ENCODE measurements around the gene ATRN.
A peak's percentile ranks its signal among the peaks of the same experiment; 100 is the strongest.

The ATRN gene

DNA sequence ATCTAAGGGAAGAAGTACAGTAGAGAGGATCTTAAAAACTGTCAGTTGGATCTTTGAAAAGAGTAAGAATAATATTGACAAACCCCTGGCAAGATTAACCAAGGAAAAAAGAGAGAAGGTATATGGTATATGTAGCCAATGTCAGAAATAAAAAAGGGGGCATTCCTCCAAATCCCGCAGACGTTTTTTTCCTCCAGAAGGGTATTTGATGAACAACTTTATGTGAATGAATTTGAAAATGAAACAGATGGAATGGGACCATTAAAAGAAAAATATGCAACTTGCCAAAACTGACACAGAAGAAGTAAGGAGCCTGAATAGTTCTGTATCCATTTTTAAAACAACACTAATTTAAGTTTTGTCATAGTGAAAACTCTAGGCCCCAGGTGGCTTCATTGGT, 156.7 kb downstream of the ATRN start:
- DNase-seq (ENCODE audit: low read depth, low spot score), result no peak

- no peak for DNase-seq (ENCODE audit: low read depth, low spot score)
These were observed 157.9 kb downstream of the ATRN start for GRCh38 chr20:3628502-3629314.

GRCh38 chr20:3629893-3630292, 159.1 kb downstream of the ATRN start:
- no peak for DNase-seq (ENCODE audit: low read depth, low spot score)

DNA sequence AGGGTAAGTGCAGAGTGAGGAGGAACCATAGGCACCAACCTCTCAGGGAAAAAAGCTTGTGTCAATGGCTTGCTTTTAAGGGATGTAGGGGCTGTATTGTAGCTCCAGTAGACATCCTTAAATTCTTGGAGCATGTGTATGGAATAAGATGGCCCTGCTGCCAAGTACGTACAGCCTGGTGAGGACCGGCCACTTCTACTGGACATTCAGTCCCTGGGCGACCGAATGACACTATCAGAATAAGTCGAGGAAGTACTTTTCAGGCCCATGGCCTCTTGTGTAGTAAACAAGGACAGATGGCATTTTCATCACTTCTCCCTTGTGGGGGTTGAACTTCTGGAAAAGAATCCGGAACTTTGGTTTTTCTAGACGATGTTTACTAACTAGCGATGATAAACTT, 159.6 kb downstream of the ATRN start:
- no peak for DNase-seq (ENCODE audit: low read depth, low spot score)

GRCh38 chr20:3631534-3631933, 160.7 kb downstream of the ATRN start:
- DNase-seq (ENCODE audit: low read depth, low spot score), result no peak

DNA sequence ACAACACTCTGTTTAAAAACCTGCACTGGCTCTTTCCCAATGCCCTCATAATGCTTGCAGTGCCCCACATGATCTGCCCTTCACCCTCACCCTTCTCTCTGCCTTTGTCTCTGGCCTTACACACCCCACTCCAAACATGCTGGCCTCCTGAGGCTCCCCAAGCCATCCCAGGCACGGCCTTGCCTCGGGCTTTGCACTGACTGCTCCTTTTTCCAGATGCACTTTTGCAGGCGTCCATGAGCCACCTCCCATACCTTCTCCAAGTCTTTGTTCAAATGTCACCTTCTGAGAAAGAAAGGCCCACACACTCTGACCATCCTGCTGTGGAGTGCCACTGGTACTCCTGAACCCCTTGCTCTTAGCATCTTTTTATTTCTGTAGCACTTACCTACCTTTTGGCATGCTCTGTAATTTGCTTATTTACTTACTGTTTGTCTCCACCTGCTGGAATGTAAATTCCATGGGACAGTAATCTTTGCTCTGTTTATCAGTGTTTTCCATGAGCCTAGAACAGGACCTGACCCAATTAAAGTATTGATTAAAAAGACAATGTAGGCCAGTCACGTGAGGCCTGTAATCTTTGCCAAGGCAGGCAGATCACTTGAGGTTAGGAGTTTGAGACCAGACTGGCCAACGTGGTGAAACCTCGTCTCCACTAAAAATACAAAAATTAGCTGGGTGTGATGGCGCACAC, 161.6 kb downstream of the ATRN start:
- DNase-seq (ENCODE audit: low read depth, low spot score), result no peak

DNA sequence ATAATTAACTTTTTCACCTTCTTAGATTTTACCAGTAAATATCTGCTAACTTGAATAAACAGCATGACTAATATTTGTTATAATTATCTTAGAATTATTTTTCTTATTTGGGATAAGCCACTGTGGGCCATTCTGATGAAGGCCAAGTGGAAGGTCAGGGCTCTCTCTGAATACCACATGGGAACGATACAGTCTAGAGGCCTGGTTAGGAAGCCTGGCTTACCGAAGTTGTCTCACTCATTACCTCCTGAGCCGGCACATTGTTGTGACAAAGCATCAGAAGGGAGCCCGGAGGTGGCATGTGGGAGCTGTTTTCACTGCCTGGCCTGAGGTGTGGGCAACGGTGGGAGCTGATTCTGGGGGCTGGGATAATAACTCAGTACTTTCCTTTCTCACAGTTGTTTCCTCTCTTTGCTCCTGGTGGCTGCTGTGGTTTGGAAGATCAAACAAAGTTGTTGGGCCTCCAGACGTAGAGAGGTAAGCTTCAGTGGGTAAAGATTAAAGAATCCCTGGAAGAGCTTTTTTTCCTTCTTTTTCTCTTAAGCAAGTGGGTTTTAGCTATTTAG, 163.2 kb downstream of the ATRN start:
- no peak for DNase-seq (ENCODE audit: low read depth, low spot score)

DNA sequence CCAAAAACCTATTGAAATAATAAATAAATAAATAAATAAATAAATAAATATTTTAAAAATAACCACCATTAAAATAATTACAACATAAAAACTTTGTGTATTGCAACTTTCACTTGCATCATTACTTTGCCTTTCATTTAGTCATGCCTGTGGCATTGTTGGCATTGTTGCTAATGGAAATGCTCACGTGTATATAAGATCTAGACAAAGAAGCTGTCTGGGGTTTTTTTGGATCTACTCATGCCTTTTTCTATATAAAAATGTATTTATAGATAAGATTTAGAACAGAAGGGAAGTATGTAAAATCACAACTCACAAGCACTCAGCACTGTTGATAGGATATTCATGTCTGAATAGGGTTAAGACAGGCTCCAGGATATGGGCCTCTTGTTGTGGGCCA, 164.5 kb downstream of the ATRN start:
- DNase-seq (ENCODE audit: low read depth, low spot score), result no peak

- DNase-seq (ENCODE audit: low read depth, low spot score), result no peak
These were observed 169.4 kb downstream of the ATRN start for GRCh38 chr20:3640259-3640658.

DNA sequence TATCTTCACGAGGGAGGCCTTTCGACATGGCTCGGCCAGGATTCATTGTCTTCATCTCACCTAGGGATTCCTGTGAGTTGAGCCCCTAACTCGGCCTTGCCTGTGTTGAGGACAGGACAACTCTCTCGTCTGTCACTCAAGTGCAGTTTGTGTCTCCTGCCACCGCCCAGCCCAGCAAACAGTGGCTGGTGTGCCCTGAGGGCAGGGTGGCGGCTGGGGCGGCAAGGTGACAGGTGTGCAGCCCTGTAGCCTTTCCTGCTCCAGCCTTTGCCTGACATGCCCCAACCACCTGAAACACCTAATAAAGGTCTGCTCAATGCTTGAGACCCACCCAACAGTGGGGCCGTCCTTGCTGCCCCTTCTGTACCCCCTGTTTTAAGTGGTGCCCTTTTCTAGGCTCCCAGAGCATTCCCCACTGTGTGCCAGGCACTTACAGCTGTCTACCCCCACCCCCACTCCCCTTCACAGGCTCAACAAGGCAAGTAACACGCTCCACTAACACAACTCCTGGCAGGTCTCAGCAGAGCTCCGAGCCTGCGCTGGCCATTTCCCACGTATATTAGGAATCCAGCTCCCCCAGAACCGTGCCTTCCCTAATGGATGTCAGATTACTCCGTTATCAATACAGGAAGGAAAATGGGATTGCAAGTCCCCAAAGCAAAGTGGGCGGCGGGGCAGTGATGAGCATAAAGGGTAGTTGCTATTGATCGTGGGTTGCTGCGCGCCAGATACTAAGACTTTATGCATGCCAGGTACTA, 174.7 kb downstream of the ATRN start:
- DNase-seq (ENCODE audit: low read depth, low spot score), result no peak

- no peak for DNase-seq (ENCODE audit: low read depth, low spot score)
These were observed 175.2 kb downstream of the ATRN start for GRCh38 chr20:3646067-3646440.

- peak; percentile 62 for DNase-seq (ENCODE audit: low read depth, low spot score)
These were observed 175.8 kb downstream of the ATRN start for GRCh38 chr20:3646651-3647050.

DNA sequence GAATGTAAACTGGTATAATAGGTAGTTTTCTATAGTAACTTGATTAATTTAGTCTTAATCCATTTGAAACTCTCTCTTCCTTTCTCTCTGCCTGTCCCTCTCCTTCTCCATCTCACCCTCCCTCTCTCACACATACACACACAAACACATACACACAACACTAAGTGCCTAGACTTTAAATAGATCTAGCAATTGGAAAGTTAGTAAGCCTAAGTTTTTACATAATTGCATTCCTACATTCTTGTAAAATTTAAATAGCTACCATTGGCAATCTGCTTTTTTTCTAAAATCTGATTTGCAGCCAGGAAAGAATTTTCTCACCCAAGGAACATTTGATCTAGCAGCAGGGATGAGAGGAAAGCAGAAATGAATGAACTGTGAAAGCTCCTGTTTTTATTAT, 176.7 kb downstream of the ATRN start:
- DNase-seq (ENCODE audit: low read depth, low spot score), result no peak

DNA sequence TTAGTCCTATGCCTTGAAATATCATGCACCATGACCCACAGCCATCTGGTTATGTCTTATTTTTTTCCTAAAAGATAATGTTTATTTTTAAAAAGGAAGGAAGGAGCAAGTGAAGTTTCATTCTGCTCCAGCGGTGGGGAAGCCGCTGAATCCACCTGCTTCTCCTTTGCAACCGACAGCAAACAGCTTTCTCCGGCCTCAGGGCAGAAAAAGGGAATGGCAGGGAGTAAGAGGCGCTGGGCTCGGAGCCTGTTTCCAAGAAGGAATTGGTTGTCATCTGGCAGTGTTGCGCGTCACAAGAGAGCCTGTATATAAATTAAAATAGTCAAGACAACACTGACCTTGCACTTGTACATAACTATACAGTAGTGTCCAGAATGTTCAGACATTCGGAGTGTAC, 178.1 kb downstream of the ATRN start:
- no peak for DNase-seq (ENCODE audit: low read depth, low spot score)

GRCh38 chr20:3651204-3651962, 180.6 kb downstream of the ATRN start:
- DNase-seq (ENCODE audit: low read depth, low spot score), result no peak

DNA sequence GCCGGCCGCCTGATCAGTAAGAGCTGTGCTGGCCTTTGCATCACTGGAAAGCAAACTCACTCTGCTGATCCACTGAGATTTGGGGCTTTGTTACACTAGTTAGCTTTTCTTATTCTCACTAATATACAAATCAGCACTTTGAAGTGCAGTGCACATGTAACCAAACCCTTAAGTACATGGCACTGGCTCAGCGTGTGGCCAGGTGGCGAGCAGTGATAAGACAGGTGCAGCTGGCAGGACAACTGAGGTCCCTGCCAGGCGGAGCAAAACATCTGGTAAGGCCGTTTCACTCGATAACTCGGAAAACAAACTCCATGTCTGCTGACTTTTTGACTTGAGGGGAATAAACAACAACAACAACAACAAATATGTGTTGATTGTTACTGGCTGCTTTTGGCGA, 181.4 kb downstream of the ATRN start:
- DNase-seq (ENCODE audit: low read depth, low spot score), result no peak

DNA sequence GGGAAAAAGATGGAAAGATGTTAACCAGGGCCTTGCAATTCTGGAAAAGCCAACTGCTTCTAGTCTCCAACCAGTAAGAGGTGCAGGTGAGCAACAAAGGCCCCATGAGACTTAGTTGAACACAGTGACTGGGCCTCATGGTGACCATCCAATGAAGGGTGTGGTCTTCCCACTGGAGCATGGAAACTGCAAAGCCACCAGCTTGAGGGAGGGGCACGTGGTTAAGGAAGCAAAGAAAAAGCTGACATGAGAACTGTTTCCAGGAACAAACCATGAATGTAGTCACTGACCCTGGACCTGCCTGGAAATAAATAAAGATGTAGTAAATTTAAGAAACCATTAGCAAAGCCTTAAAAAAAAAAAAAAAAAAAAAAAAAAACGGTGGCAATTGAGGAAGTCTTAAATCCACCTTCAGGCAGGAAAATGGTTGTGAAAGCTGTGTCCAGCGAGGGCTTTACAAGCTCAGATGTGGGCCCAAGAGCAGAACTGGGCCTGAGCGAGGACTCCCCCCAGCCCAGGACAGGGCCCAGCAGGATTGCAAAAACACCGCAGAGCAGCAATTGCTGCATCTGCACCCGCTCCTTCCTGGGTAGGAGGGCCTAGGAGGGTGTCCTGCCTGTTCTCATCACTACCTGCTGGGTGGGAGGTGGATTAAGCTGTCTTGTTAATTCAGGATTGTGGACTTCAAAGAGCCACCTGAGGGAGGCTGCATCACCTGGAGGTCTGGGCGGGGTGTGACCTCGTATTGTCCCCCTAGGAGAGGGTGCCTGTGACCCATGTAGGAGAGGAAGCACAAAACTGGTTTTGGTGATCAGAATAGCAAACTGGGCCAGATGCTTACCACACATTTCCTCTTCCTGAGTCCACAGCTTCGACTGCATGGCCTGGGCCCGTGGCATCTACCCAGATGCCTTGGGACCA, 182.1 kb downstream of the ATRN start:
- DNase-seq (ENCODE audit: low read depth, low spot score), result no peak

DNA sequence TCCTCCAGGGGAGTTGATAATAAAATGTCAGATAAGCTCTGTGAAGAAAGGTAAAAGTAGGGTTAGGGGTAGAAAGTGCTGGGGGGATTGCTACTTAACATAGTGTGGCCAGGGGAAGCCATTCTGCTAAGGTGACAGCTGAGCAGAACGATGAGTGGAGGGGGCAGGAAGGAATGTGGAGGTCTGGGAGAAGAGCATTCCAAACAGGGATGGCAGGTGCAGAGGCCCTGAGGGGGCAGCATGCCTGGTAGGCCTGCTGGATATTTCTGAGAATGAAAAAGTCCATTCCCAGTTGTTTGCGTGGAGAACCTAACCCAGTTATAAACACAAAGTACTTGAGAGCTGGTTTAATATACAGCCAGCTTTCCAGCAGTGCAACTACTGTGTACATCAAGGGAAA, 183.1 kb downstream of the ATRN start:
- no peak for DNase-seq (ENCODE audit: low read depth, low spot score)

DNA sequence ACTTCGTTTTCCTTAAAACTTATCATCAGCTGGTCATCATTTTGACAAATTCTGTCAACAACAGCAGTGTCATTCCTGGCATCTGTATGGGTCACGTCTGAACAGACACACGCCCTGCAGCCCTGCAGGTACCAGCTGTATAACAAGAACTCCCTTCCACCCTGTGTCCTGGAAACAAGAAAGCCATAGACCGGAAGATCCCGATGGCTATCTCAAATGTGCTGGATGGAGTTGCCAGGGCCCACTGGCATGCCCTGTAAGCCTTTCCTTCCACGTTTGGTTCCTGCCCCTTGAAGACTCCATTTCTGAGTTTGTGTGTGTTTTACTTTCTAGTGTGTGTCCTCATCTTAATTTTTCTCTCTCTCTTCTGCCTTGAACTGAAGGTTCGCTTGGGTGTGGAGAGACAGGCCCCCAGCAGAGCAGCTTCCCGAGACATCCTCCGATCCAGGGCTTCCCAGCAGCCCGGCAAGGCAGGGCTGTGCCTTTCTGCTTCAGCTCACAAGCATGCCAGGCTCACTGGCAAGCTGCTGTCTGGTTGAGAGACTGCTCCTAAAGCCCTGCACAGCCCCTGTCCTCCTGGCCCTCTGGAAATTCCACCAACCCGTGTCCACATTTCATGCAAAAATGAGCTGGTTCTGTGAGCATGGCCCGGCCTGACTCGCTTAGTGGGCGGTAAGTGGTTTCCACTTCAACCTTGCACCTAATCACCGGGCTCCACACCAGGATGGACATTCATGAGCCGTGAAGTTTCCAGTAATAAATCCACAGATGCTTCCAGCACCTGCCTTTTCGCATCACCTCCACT, 183.7 kb downstream of the ATRN start:
- no peak for DNase-seq (ENCODE audit: low read depth, low spot score)

DNA sequence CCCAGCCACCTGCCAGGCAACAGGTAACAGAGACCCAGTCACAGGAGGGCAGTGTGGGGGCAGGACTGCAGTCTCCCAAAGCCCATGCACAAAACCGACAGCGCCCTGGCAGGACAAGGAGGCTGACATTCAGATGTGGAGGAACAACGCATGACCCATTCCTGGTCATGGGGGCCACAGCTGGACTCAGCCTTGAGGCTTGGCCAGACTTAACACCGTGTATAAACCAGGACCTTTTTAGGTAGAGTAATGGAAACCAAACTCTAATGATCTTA, 184.2 kb downstream of the ATRN start:
- no peak for DNase-seq (ENCODE audit: low read depth, low spot score)

Data from smooth muscle cell of the brain vasculature (primary cell).